HepG2 (cell line): ENCODE results near the gene IRF3. TPM values are rescaled to one million over a fixed set of nuclear protein-coding genes. Genes with fewer than 3 reads are reported as not detected.
A peak's percentile ranks its signal among the peaks of the same experiment; 100 is the strongest.

Experiments
- ATAC-seq: fragments of 200-7000 bp; cut with Tn5 transposase; 3 replicates; pipeline ENCODE4 v1.9.1; 2020; ENCODE audit warnings: mild to moderate bottlenecking, moderate library complexity
- BruUV-seq: library from RNA; stranded (reverse); fragments of 400-500 nt; replicated peaks from 2 replicates; lab custom pipeline; 2021; lab: Mats Ljungman, UMichigan
- CTCF ChIA-PET: fragments of 300-600 bp; formaldehyde crosslinking; extraction: SDS; loops from one replicate; lab custom pipeline; 2021; ENCODE audit warnings: low total read pairs, inconsistent platforms, low intra/inter-chr PET ratio; lab: Yijun Ruan, JAX
- POLR2A ChIA-PET: fragments of 350-600 bp; sonication (Branson Sonifier 250); formaldehyde crosslinking; loops from one replicate; lab custom pipeline; 2020; ENCODE audit warnings: antibody characterized with exemption, inconsistent platforms; lab: Yijun Ruan, JAX
- DNase-seq: peaks from one replicate; pipeline ENCODE4 v3.0.0-alpha.2; 2015; ENCODE audit warnings: low spot score
- FAIRE-seq: peaks from 3 replicates; lab custom pipeline; 2011; peaks lifted over from hg19 to GRCh38; lab: Jason Lieb, UNC
- H2AFZ ChIP-seq: one replicate; pipeline ENCODE4 v1.6.1; 2011; ENCODE audit warnings: low read length, inconsistent platforms
- H3K27ac ChIP-seq: fragments of 300-600 bp; 3 replicates; pipeline ENCODE4 v1.8.0; 2011; ENCODE audit warnings: mixed run types, mild to moderate bottlenecking, mixed read lengths, low read length, inconsistent platforms; ENCODE audit not compliant: insufficient read depth; ENCODE audit errors: extremely low read length
- H3K27me3 ChIP-seq, 2 experiments: fragments of 200-600 bp in 1 of 2; 2 replicates in 1 of 2; 3 replicates in 1 of 2; pipeline versions ENCODE4 v1.6.0 to v1.8.0; 2011; ENCODE audit warnings: low read length in 2 of 2, mild to moderate bottlenecking in 2 of 2, moderate library complexity in 2 of 2, inconsistent platforms in 1 of 2; ENCODE audit not compliant: insufficient read depth in 2 of 2, control insufficient read depth in 1 of 2
- H3K36me3 ChIP-seq, 2 experiments: fragments of 200-600 bp in 1 of 2; replicated peaks in 1 of 2; 2 replicates in 1 of 2; 3 replicates in 1 of 2; pipeline versions ENCODE4 v1.5.1 to v1.8.0; 2011; ENCODE audit warnings: low read length in 2 of 2, inconsistent platforms in 1 of 2; ENCODE audit not compliant: insufficient read depth in 2 of 2, control insufficient read depth in 1 of 2
- H3K4me1 ChIP-seq: 2 replicates; pipeline ENCODE4 v1.5.1; 2012; ENCODE audit warnings: low read length, inconsistent platforms; ENCODE audit not compliant: insufficient read depth
- H3K4me2 ChIP-seq: 2 replicates; pipeline ENCODE4 v1.6.0; 2011; ENCODE audit warnings: low read depth, low read length, inconsistent platforms
- H3K4me3 ChIP-seq, 3 experiments: fragments of 200-600 bp in 1 of 3; sonication (generic), shearing (Covaris generic) in 1 of 3; replicated peaks in 1 of 3; 2 replicates each; pipeline ENCODE4 v1.5.1; 2011 to 2016; ENCODE audit warnings: low read length in 3 of 3, inconsistent platforms in 2 of 3, low read depth in 2 of 3, mild to moderate bottlenecking in 2 of 3, control low read depth in 1 of 3, mixed read lengths in 1 of 3; ENCODE audit not compliant: insufficient read depth in 1 of 3
- H3K79me2 ChIP-seq: one replicate; pipeline ENCODE4 v1.6.1; 2011; ENCODE audit warnings: low read length, inconsistent platforms; ENCODE audit not compliant: insufficient read depth
- H3K9ac ChIP-seq: 2 replicates; pipeline ENCODE4 v1.6.0; 2011; ENCODE audit warnings: mild to moderate bottlenecking, low read depth, low read length, inconsistent platforms; ENCODE audit not compliant: insufficient read depth
- H3K9me3 ChIP-seq: 2 replicates; pipeline ENCODE4 v1.5.1; 2012; ENCODE audit warnings: mild to moderate bottlenecking, low read length
- H4K20me1 ChIP-seq: 2 replicates; pipeline ENCODE4 v1.6.0; 2011; ENCODE audit warnings: inconsistent platforms, mild to moderate bottlenecking, low read length, moderate library complexity; ENCODE audit not compliant: insufficient read depth
- CENPX ChIP-seq: sonication (generic); formaldehyde crosslinking; IDR thresholded peaks from 2 replicates; pipeline ENCODE4 v1.9.0; 2021; ENCODE audit warnings: mild to moderate bottlenecking, missing genetic modification reagents, moderate library complexity
- FOSL2 ChIP-seq: sonication (generic); formaldehyde crosslinking; IDR thresholded peaks from 2 replicates; pipeline ENCODE4 v1.4.0; 2020; ENCODE audit warnings: missing genetic modification reagents
- GABPA ChIP-seq, 2 experiments: IDR thresholded peaks; 2 replicates each; pipeline ENCODE4 v1.6.1; 2011 to 2016; ENCODE audit warnings: low read depth in 2 of 2, low read length in 1 of 2, missing biosample characterization in 1 of 2, missing genetic modification characterization in 1 of 2
- NBN ChIP-seq: fragments of 450-650 bp; conservative IDR thresholded peaks from 2 replicates; pipeline ENCODE4 v1.6.1; 2017
- SNAPC4 ChIP-seq: sonication (generic); formaldehyde crosslinking; IDR thresholded peaks from 2 replicates; pipeline ENCODE4 v1.4.0; 2020; ENCODE audit warnings: mild to moderate bottlenecking, missing genetic modification reagents
- YY1 ChIP-seq: IDR thresholded peaks from 2 replicates; pipeline ENCODE4 v1.6.1; 2011; ENCODE audit warnings: low read length, low read depth, moderate library complexity, mild to moderate bottlenecking; ENCODE audit not compliant: insufficient read depth, insufficient replicate concordance
- ZNF33A ChIP-seq: sonication (generic); formaldehyde crosslinking; IDR thresholded peaks from 2 replicates; pipeline ENCODE4 v1.5.1; 2020; ENCODE audit warnings: missing genetic modification reagents, mild to moderate bottlenecking, moderate library complexity, borderline replicate concordance
- WGBS: methylation state at CpG from one replicate; pipeline ENCODE4 v1.1.6; 2017; ENCODE audit warnings: low lambda C conversion rate; 5-methylcytosine and 5-hydroxymethylcytosine counted together
- in situ Hi-C: cut with HindIII; loops from 2 replicates; pipeline ENCODE4 v1.10.0; 2017; ENCODE audit warnings: low pct_unique_long_range_greater_than_20kb; ENCODE audit not compliant: extremely low pct_ligation_motif_present
- intact Hi-C: fragments of 100-400 bp; cut with micrococcal nuclease; formaldehyde crosslinking; loops from one replicate; pipeline ENCODE4 v1.10.0; 2022; ENCODE audit not compliant: unreplicated experiment
- polyA plus RNA-seq, 8 experiments: library from polyadenylated mRNA; depleted of rRNA in 3 of 8; stranded (reverse) in 7 of 8; unstranded in 1 of 8; fragments of >200 nt; fragmentation: Illumina TruSeq in 4 of 8; extraction: Trizol in 4 of 8; gene quantifications; 2 replicates each; pipeline versions ENCODE4 v1.2.1 to v1.2.3, GENCODE V29; 2011 to 2016; ENCODE audit warnings: low read depth in 4 of 8, missing spikeins in 1 of 8, mixed read lengths in 1 of 8; ENCODE audit not compliant: insufficient read depth in 1 of 8
- total RNA-seq, 5 experiments: library from RNA; depleted of rRNA; stranded (reverse); fragments of >200 nt; fragmentation: Illumina TruSeq; extraction: Trizol; gene quantifications; 2 replicates each; pipeline ENCODE4 v1.2.3, GENCODE V29; 2016; ENCODE audit warnings: low read depth in 1 of 5

The IRF3 gene
- total and polyA plus RNA-seq, 2 of the 13 experiments (the other 11 are each of a cell fraction or from before 2014, with no cell fraction given) = 61.9 to 65.5 TPM

- no peak overlapping the region for H2AFZ ChIP-seq
- no TSS peak for BruUV-seq
- H3K9ac ChIP-seq = no peak overlapping the region
- H3K79me2 ChIP-seq = no peaks in the 10 kb centered on the region
- H3K36me3 ChIP-seq = no peaks in the 10 kb centered on the region
- no peak overlapping the region for H3K27ac ChIP-seq
- peak overlapping the region; percentile 8; the same call in 1 of the 2 replicates for H3K4me2 ChIP-seq
- no peak for FAIRE-seq
- H3K4me1 ChIP-seq = peaks cover 9% of the 10 kb centered on the region; the same call in 1 of the 2 replicates
- no peak overlapping the region for H3K4me3 ChIP-seq
- WGBS = 16% methylated on average over 20 of the region's 20 CpGs
- ATAC-seq = peak; percentile 38
- in situ Hi-C loops = no loop called here
- intact Hi-C loops = no loop called here
- H4K20me1 ChIP-seq = no peaks in the 10 kb centered on the region
- CTCF ChIA-PET = no interaction called here
- no peaks in the 10 kb centered on the region for H3K9me3 ChIP-seq
- no peak for TF ChIP-seq CENPX (CRISPR knock-in tag)
- TF ChIP-seq GABPA (IDR thresholded peaks at IDR 0.05; ENCODE audit: low read depth, low read length) = no peak
- TF ChIP-seq GABPA (CRISPR knock-in tag; IDR thresholded peaks at IDR 0.05; ENCODE audit: low read depth) = no peak
- POLR2A ChIA-PET = no interaction called here
- DNase-seq = peak; percentile 23
- peaks cover 0 to 4% of the 10 kb centered on the region in 2 experiments; a peak in 1 of 5 replicates for H3K27me3 ChIP-seq
Measured at GRCh38 chr19:49712397-49712859, 46.8 kb upstream of the IRF3 start.

GRCh38 chr19:49710372-49710951 is 44.8 kb upstream of the IRF3 start:
- ChIA-PET CTCF (no interaction called here), POLR2A (no interaction called here)
- Histone ChIP-seq H3K9ac (no peak overlapping the region), H4K20me1 (no peaks in the 10 kb centered on the region), H3K27me3 (peaks cover 0 to 4% of the 10 kb centered on the region in 2 experiments; a peak in 2 of 5 replicates), H3K4me2 (peak overlapping the region; percentile 1; the same call in 1 of the 2 replicates), H3K4me1 (peaks cover 11% of the 10 kb centered on the region), H2AFZ (no peak overlapping the region), H3K4me3 (no peak overlapping the region), H3K27ac (no peak overlapping the region), H3K9me3 (no peaks in the 10 kb centered on the region), H3K79me2 (no peaks in the 10 kb centered on the region), H3K36me3 (no peaks in the 10 kb centered on the region)
- no peak for ATAC-seq
- 51% methylated on average over 12 of the region's 20 CpGs for WGBS
- no TSS peak for BruUV-seq
- TF ChIP-seq ZNF33A (CRISPR knock-in tag) (no peak), SNAPC4 (no peak), FOSL2 (CRISPR knock-in tag) (peak; percentile 39), YY1 (peak; percentile 57), NBN (no peak)
- no peak for DNase-seq
- in situ Hi-C loops = no loop called here
- intact Hi-C loops = no loop called here
- FAIRE-seq = no peak
